Tibial nerve (tissue), 4 donors: ENCODE results near the gene RTN4. TPM values are rescaled to one million over a fixed set of nuclear protein-coding genes. Genes with fewer than 3 reads are reported as not detected.

Experiments used
- DNase-seq, 2 donors: peaks; one replicate each; pipeline ENCODE4 v3.0.0-alpha.2; 2019; ENCODE audit warnings: low spot score in 2 of 2
- H3K27ac ChIP-seq, 4 donors: fragments of 200-600 bp; sonication (generic) in 3 of 4; one replicate each; pipeline ENCODE4 v1.5.1; 2017 to 2019; ENCODE audit warnings: mild to moderate bottlenecking in 1 of 4
- H3K27me3 ChIP-seq, 2 donors: fragments of 200-600 bp; sonication (generic) in 1 of 2; one replicate each; pipeline versions ENCODE4 v1.5.1 to v1.6.0; 2017 to 2019
- H3K36me3 ChIP-seq, 3 donors: fragments of 200-600 bp; sonication (generic); one replicate each; pipeline ENCODE4 v1.5.1; 2018 to 2019
- H3K4me1 ChIP-seq, 4 donors: fragments of 200-600 bp; sonication (generic) in 3 of 4; one replicate each; pipeline ENCODE4 v1.5.1; 2017 to 2019
- H3K4me3 ChIP-seq, 4 donors: fragments of 200-600 bp; sonication (generic) in 3 of 4; one replicate each; pipeline ENCODE4 v1.5.1; 2017 to 2019; ENCODE audit warnings: mild to moderate bottlenecking in 1 of 4, moderate library complexity in 1 of 4
- H3K9me3 ChIP-seq, 4 donors: fragments of 200-600 bp; sonication (generic) in 3 of 4; one replicate each; pipeline ENCODE4 v1.5.1; 2017 to 2019
- CTCF ChIP-seq, 5 experiments: fragments of 200-600 bp in 3 of 5; fragments of 450-650 bp in 2 of 5; sonication (generic) in 3 of 5; IDR thresholded peaks; one replicate each; pipeline ENCODE4 v1.5.1; 2016 to 2019; ENCODE audit warnings: antibody characterized with exemption in 5 of 5, mild to moderate bottlenecking in 3 of 5, moderate library complexity in 2 of 5
- EP300 ChIP-seq, 2 donors: sonication (generic); formaldehyde crosslinking; IDR thresholded peaks; one replicate each; pipeline ENCODE4 v1.6.1; 2017; ENCODE audit warnings: antibody characterized with exemption in 2 of 2, mild to moderate bottlenecking in 1 of 2
- POLR2A ChIP-seq, 2 donors: fragments of 450-650 bp; IDR thresholded peaks; one replicate each; pipeline ENCODE4 v1.6.1; 2017; ENCODE audit warnings: antibody characterized with exemption in 2 of 2, mild to moderate bottlenecking in 2 of 2, moderate library complexity in 2 of 2
- WGBS, 2 donors: methylation state at CpG; one replicate each; pipeline ENCODE4 v1.1.5; 2018; 5-methylcytosine and 5-hydroxymethylcytosine counted together
- total RNA-seq, 4 donors: library from RNA; depleted of rRNA; stranded (reverse); fragments of >200 nt; gene quantifications; one replicate each; pipeline ENCODE4 v1.1.0, GENCODE V29; 2016

RTN4 gene
- total RNA-seq, 4 donors from 2014 or later: 232 to 245 (median 243) TPM

- no peak overlapping the region for H3K4me3 ChIP-seq
- no peaks in the 10 kb centered on the region for H3K9me3 ChIP-seq
- no peak overlapping the region for H3K27ac ChIP-seq
- WGBS, 2 donors: 91 to 95% methylated on average over 6 of the region's 6 CpGs
- H3K36me3 ChIP-seq: no peaks in the 10 kb centered on the region
- H3K4me1 ChIP-seq: no peaks in the 10 kb centered on the region
- TF ChIP-seq CTCF (IDR thresholded peaks at IDR 0.05) (no peak), POLR2A (IDR thresholded peaks at IDR 0.05) (no peak), EP300 (IDR thresholded peaks at IDR 0.05) (no peak)
- no peak for DNase-seq
- no peaks in the 10 kb centered on the region for H3K27me3 ChIP-seq
Measured at GRCh38 chr2:54931473-54931872, 118.8 kb downstream of the RTN4 start.

GRCh38 chr2:54928719-54929118 lies 121.5 kb downstream of the RTN4 start:
- Histone ChIP-seq H3K9me3 (no peaks in the 10 kb centered on the region), H3K27ac (no peak overlapping the region), H3K36me3 (no peaks in the 10 kb centered on the region), H3K4me1 (no peaks in the 10 kb centered on the region), H3K4me3 (no peak overlapping the region), H3K27me3 (no peaks in the 10 kb centered on the region)
- DNase-seq: no peak
- TF ChIP-seq CTCF (IDR thresholded peaks at IDR 0.05) (no peak), POLR2A (IDR thresholded peaks at IDR 0.05) (no peak), EP300 (IDR thresholded peaks at IDR 0.05) (no peak)
- 88% methylated on average over 4 of the region's 4 CpGs for WGBS, 2 donors

- 91 to 95% methylated on average over 16 of the region's 16 CpGs for WGBS, 2 donors
- Histone ChIP-seq H3K9me3 (no peaks in the 10 kb centered on the region), H3K27me3 (no peaks in the 10 kb centered on the region), H3K36me3 (no peaks in the 10 kb centered on the region), H3K4me3 (no peak overlapping the region), H3K27ac (no peak overlapping the region), H3K4me1 (no peaks in the 10 kb centered on the region)
- no peak for TF ChIP-seq CTCF (IDR thresholded peaks at IDR 0.05)
- TF ChIP-seq EP300 (IDR thresholded peaks at IDR 0.05): no peak
- no peak for TF ChIP-seq POLR2A (IDR thresholded peaks at IDR 0.05)
- DNase-seq: no peak
Measured at GRCh38 chr2:54927751-54928615, 122.3 kb downstream of the RTN4 start.

- WGBS, 2 donors: 84 to 90% methylated on average over 8 of the region's 8 CpGs
- DNase-seq: no peak
Measured at GRCh38 chr2:54927085-54927750, 123.0 kb downstream of the RTN4 start.

More at GRCh38 chr2:54927085-54927750, 123.0 kb downstream of the RTN4 start:
- Histone ChIP-seq H3K4me3 (no peak overlapping the region), H3K27me3 (no peaks in the 10 kb centered on the region), H3K36me3 (no peaks in the 10 kb centered on the region), H3K9me3 (no peaks in the 10 kb centered on the region), H3K27ac (no peak overlapping the region), H3K4me1 (no peaks in the 10 kb centered on the region)
- TF ChIP-seq EP300 (IDR thresholded peaks at IDR 0.05) (no peak), CTCF (IDR thresholded peaks at IDR 0.05) (no peak), POLR2A (IDR thresholded peaks at IDR 0.05) (no peak)
